Thyroid gland (tissue), 4 donors: ENCODE results near the gene SHCBP1L.

Source experiments
- CTCF ChIP-seq, 6 experiments: fragments of 200-600 bp in 3 of 6; fragments of 450-650 bp in 3 of 6; sonication (generic) in 3 of 6; IDR thresholded peaks; one replicate each; pipeline ENCODE4 v1.5.1; 2016 to 2019; ENCODE audit warnings: antibody characterized with exemption in 6 of 6, mild to moderate bottlenecking in 2 of 6, inconsistent platforms in 1 of 6, moderate library complexity in 1 of 6
- POLR2A ChIP-seq, 2 donors: fragments of 450-650 bp; IDR thresholded peaks; one replicate each; pipeline ENCODE4 v1.6.1; 2017; ENCODE audit warnings: antibody characterized with exemption in 2 of 2, mild to moderate bottlenecking in 2 of 2, moderate library complexity in 1 of 2

- TF ChIP-seq CTCF (IDR thresholded peaks at IDR 0.05) (no peak), POLR2A (IDR thresholded peaks at IDR 0.05) (no peak)
Measured at GRCh38 chr1:182863940-182864339, 89.0 kb downstream of the SHCBP1L start.
